HG02610 (cell line): ENCODE measurements around the gene LRRTM4.

ENCODE experiments used
- ATAC-seq: cut with Tn5 transposase; IDR thresholded peaks from one replicate; pipeline ENCODE4 v1.9.1; 2021; ENCODE audit warnings: mild to moderate bottlenecking, moderate library complexity; ENCODE audit not compliant: unreplicated experiment

LRRTM4 gene

GRCh38 chr2:77328134-77328931 is 193.8 kb downstream of the LRRTM4 start:
- ATAC-seq = no peak

DNA sequence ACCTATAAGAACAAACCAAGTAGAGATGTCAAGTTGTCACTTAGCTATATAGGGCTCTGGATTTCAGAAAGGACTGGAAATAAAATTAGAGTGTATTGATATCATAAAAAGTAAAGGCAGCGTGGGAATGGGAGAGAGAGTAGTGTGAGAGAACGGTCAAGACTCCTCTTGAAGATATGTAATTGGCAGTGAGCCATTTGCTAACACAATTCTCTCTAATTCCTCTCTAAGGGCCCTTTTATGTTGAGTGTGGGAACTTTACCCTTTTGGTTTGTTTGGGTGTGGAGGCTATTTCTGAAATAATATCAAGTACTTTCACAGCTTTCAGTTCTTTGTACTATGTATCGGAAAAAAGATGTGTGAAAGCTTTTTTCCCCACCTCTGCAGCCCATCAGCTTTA is 196.8 kb downstream of the LRRTM4 start:
- ATAC-seq = no peak

DNA sequence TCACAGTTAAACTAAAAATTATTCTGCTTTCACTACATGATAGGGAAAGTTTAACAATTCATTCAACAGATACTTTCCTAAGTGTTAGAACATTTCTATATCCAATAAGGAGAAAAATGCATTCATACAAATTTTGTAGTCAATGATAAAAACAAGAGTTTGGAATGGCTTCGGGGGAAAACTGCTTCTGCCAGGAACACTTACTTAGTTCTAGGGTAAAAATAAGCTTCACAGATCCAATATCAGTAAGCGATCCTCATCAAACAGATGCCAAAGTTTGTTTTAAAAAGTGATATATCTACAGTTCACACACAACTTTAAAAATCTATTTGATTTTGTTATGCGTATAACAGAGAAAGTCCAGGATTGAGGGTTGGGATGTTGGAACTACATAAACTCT is 199.7 kb downstream of the LRRTM4 start:
- no peak for ATAC-seq

GRCh38 chr2:77314721-77315120 is 207.5 kb downstream of the LRRTM4 start:
- no peak for ATAC-seq

DNA sequence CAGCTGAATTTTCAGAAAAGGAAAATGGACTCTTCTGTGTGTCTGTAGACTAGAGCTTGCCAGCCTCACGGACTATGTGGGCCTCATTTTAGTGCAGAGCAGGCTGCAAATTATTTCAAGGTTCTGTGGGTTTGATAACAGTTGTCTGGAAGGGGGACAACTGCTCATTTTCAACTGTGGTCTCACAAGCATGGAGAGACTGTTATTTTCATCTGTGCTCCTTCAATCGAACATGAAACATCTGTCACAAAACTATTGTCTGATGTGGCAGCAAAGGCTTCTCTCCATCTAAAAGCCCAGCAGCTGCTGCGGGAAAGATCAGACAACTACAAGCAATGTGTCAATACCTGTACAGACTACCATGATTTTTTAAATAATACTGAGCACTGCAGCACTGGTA is 211.8 kb downstream of the LRRTM4 start:
- no peak for ATAC-seq

DNA sequence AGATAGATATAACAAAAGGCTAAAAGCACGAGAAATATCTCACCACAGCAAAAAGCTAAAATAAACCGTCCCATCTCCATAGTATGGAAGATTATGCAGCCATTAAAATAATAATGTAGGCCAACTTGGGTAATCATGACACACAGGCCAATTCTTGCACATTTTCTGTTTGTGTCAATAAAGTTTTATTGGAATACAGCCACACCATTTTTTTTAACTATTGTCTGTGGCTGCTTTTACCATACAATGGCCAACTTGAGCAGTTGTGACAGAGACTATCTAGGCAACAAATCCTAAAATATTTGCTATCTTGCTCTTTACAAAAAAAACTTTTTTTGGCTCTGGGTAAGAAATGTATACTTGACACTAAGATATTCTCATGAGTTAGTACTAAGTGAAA is 212.5 kb downstream of the LRRTM4 start:
- ATAC-seq = no peak

DNA sequence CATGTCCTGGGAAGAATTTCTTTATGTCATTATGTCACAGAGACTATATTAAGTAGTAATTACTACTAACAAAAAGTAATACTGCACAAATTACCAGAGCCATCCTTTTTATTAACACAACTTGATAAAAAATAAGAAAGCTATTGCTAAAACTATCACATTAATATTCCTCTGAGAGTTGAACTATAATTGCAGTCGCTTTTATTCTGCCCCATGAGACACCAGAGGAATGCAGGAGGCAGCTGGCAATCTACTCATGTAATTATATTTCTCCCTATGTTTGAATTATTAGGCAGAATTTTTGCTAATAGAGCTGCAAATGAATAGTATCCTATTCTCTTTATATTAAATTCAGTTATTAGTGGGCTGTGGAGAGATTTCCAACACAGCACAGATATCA is 220.7 kb downstream of the LRRTM4 start:
- no peak for ATAC-seq

GRCh38 chr2:77296791-77297190 is 225.4 kb downstream of the LRRTM4 start:
- no peak for ATAC-seq

DNA sequence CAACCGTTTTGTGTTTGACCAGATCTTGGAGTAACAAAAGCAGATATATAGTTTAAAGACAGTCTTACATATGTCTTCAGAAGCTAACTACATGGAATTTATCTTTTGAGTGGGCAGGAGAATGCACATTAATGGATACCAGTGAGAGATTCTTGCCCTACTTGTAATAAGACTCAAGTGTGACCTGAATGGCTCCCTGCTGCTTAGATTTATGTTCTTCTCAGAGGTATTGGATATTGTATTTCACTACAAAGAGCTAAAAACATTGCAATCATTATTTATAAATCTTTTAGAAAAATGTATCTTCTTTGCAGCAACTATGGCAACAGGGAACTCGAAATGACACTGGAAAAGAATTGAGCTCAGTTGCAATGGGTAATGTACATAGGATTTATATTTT is 227.7 kb downstream of the LRRTM4 start:
- ATAC-seq = no peak

GRCh38 chr2:77284353-77284752 is 237.8 kb downstream of the LRRTM4 start:
- ATAC-seq = no peak

- ATAC-seq = no peak
Observed at GRCh38 chr2:77271262-77271661, 250.9 kb downstream of the LRRTM4 start.

DNA sequence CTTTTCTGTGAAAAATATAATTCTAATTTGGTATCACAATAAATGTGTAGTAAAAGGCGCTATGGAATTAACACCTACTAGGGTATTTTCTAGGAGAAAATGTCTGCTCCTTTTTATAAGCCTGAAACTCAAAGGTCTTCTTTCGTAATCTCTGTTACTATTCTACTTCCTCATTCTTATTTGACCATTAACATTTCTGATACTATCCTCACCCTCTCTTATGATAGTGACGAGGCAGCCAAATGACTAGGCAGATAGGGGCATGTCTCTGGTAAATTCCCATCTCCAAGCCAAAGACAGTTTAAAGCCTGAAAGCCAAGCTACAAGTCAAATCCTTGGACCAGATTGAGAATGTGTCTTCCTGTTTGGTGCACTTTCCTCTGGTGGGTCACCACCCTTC is 251.7 kb downstream of the LRRTM4 start:
- ATAC-seq = no peak

DNA sequence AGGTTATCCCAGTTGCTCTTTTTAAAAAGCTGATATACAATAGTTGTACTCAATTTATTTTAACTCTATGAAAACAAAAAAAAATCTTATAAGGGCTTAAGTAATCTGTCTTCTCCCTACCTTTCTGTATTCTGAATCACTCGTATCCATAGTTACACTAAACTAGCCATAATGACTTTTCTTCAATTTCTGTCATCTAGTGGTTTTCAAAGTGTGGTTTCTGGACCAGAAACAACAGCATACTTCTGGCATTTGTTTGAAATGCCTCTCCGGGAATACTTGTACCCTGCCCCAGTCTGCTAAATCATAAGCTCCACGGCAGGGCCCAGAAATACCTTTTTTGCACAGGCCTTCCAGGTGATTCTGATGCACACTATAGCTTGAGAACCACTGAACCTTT is 253.6 kb downstream of the LRRTM4 start:
- ATAC-seq = no peak

- no peak for ATAC-seq
Observed at GRCh38 chr2:77232909-77233425, 289.2 kb downstream of the LRRTM4 start.

DNA sequence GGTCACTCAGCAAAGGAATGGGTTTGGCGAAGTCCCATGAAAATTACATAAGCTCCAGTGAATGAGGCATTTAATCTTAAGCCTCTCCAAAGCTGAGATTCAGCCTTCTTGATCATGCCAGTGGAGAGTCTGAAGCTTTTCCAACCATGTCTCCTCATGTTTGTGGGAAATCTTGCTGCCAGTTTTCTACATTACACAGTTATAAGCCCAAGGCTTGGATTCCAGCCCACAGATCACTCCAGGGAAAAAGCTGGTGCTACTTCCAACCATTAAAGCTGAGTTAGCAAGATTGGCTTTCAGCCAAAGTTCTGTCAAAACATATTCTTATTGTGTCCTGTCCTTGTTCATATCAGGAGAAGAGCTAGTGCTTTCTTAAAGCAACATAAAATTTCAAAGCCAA is 293.8 kb downstream of the LRRTM4 start:
- ATAC-seq = no peak

- no peak for ATAC-seq
Observed at GRCh38 chr2:77210725-77211124, 311.5 kb downstream of the LRRTM4 start.

DNA sequence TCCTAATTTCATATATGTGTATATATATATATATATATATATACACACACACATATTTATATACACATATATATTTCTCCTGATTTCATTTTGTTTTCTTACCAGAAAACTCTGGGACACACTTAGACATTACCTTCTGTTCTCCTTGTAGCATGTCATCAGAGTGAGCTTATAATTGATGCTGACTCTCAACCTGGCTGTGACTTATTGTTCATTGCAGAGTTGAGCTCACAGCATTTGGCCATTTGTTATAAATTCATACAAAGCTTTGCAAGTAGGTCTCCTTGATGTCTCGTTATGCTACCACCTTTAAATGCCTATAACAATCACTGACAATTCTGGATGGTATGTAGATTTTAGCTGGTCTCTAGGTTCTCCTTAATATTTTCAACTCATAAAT is 314.8 kb downstream of the LRRTM4 start:
- no peak for ATAC-seq

GRCh38 chr2:77201755-77202154 is 320.4 kb downstream of the LRRTM4 start:
- ATAC-seq = no peak

DNA sequence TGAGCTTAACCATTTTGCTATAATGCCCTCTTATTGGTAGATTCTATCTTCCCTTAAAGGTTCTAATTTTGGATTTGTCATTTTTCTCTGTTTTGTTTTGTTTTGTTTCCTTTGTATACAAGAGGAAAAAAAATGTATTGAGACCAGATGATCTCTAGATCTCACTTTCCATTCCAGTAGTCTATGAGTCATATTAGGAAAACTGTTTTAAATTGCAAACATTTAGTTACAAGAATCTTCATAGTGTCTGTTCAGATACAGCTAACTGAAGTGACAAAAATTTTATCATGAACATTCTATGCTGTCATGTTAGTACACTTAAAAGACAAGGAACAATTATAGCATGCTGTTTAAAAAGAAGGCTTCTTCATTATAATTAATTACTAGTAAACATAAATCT is 322.8 kb downstream of the LRRTM4 start:
- ATAC-seq = no peak

DNA sequence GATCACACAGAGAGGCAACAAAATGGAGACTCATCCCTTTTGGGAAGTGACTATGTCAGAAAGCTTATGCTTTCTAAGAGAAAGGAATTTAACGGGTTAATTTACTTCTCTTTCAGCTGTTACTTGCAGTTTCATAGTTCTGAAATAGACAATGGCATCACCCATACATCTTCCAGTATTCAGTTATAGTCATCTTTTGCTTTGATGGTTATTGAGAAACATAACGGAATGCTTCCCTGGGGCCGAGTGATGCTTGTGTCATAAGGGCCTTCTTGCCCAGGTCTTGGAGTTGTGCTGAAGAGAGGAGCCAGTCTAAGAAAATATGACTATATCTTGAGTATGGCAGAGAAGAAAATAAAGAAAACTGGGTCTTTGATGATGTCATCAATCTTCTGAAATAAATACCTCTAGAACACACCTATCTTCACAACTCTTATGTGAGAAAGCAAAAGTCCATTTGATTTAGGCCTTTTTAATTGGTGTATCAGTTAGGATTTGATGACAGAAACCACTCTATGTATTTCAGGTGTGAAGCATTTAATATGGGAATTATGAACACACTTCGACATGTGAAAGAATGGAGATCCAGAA is 328.2 kb downstream of the LRRTM4 start:
- no peak for ATAC-seq

DNA sequence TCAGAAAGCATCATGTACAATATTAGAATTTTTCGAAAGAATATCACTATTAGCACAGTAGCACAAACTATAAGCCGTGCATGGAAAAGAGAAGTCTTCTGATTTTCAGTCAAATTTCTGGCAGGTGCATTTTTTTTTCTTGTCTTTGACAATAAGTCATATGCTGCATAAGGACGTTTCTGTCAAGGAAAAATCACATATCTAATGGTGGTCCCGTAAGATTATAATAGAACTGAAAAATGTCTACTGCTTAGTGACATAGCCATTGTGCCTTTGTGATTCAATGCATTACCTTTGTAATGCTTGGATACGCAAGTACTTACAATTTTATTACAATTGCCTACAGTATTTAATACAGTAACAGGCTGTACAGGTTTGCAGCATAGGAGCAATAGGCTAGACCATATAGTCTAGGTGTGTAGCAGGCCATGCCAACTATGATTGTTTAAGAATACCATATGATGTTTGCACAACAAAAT is 329.3 kb downstream of the LRRTM4 start:
- no peak for ATAC-seq

GRCh38 chr2:77191665-77192064 is 330.5 kb downstream of the LRRTM4 start:
- no peak for ATAC-seq
